ENCODE results near the gene TBX18.

DNA sequence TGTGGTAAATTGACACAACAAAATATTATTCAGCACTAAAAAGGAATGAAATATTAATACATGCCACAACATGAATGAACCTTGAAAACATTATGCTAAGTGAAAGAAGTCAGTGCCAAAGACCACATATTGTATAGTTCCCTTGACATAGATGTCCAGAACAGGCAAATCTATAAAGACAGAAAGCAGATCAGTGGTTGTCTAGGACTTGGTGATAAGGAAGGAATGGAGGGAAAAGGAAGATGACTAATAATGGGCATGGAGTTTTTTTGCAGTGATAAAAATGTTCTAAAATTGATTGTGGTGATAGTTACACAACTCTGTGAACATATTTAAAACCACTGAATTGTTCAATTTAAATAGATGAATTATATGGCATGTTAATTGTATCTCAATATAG is 32.5 kb downstream of the TBX18 start:
- TF ChIP-seq, protein P1, sequence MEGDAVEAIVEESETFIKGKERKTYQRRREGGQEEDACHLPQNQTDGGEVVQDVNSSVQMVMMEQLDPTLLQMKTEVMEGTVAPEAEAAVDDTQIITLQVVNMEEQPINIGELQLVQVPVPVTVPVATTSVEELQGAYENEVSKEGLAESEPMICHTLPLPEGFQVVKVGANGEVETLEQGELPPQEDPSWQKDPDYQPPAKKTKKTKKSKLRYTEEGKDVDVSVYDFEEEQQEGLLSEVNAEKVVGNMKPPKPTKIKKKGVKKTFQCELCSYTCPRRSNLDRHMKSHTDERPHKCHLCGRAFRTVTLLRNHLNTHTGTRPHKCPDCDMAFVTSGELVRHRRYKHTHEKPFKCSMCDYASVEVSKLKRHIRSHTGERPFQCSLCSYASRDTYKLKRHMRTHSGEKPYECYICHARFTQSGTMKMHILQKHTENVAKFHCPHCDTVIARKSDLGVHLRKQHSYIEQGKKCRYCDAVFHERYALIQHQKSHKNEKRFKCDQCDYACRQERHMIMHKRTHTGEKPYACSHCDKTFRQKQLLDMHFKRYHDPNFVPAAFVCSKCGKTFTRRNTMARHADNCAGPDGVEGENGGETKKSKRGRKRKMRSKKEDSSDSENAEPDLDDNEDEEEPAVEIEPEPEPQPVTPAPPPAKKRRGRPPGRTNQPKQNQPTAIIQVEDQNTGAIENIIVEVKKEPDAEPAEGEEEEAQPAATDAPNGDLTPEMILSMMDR (conservative IDR thresholded peaks at IDR 0.05 in 1 of 2, IDR thresholded peaks at IDR 0.05 in 1 of 2; ENCODE audit: low read depth in 1 of 2, low read length in 2 of 2), result no peak
- no peak for TF ChIP-seq EZH2 (IDR thresholded peaks at IDR 0.05; ENCODE audit: low read length, missing control alignments)

Measured in fibroblast of lung (primary cell).